ENCODE measurements around the gene GLRX.

The GLRX gene

DNA sequence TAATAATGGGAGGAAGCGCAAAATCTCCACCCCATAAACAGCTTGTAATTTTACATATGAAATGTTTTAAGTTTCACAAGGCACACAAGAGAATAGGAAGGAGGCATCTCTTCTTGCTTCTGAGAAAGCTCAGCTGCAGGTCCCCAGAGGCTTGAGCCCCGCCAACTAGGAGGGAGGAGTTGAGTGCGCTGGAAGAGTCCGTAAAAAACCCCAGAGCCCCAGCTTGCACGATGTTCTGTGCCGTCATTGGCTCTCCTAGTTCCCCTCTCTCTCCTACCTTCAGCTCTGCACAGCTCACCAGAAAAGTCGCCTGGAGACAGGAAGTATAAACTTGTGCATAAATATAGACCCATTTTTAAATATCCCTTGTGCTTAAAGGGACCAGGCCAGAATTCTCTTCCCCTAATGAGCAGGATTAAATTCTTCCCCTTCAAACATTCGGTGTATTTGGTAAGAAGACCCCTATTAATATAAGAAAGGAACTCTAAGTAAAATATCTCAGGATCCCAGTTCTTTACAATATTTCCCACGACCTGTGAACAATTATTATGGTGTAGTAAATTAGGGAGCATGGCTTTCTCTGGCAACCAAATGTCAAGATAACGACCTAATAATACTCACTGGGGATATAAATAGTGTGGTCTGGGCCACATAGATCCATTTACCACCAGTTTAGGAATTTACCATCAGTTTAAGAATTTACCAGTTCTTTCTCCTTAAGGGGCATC, 13.7 kb downstream of the GLRX start:
- peak; percentile 55 to 75 for DNase-seq (ENCODE audit: low spot score in 2 of 2)
- peaks cover 58% of the 10 kb centered on the region for H3K4me1 Mint-ChIP-seq
- H3K4me3 Mint-ChIP-seq, result peak overlapping the region; percentile 48
- ATAC-seq (replicated peaks; ENCODE audit: extremely low read depth, poor library complexity, severe bottlenecking), result peak; percentile 100
- H3K27me3 Mint-ChIP-seq, result no peaks in the 10 kb centered on the region
- peaks cover 8% of the 10 kb centered on the region for H3K36me3 Mint-ChIP-seq (ENCODE audit: insufficient read depth)
- no peaks in the 10 kb centered on the region for H3K9me3 Mint-ChIP-seq
- H3K27ac Mint-ChIP-seq (ENCODE audit: low read depth), result peak overlapping the region; percentile 90

DNA sequence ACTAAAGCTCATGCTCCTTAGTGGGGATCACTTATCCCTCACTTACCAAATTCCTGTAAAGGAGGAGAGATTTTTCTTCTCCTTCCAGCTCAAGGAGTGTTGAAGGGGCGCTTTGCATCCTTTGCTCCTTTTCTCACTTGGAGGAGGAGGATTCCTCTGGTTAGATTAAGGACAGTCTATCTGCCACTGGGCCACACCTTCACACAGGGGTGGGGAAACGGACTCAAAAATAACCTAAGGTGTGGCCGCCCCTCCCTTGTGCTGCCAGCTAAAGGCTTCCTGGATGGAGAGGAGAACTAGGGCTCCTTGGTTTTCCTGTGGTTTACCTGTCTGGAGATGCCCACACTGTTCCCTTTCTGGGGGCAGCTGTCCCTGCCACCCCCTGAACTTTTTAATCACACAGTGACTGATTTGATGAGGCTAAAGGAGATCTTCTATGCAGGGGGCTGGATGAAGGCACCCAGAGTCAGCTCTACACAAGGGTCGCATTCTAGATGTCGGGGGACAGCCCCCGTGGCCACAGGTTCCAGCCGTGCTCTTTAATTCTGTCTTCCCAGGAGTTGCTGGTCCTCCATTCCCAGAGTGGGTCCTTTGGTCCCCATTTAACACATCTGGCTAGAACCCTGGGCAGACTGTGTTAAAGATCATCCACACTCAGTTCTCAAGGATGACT, 14.4 kb downstream of the GLRX start:
- peak overlapping the region; percentile 90 for H3K27ac Mint-ChIP-seq (ENCODE audit: low read depth)
- ATAC-seq (replicated peaks; ENCODE audit: extremely low read depth, poor library complexity, severe bottlenecking), result peak; percentile 2
- no peak for DNase-seq (ENCODE audit: low spot score in 2 of 2)
- peaks cover 53% of the 10 kb centered on the region for H3K4me1 Mint-ChIP-seq
- no peaks in the 10 kb centered on the region for H3K27me3 Mint-ChIP-seq
- H3K9me3 Mint-ChIP-seq, result no peaks in the 10 kb centered on the region
- peak overlapping the region; percentile 48 for H3K4me3 Mint-ChIP-seq
- H3K36me3 Mint-ChIP-seq (ENCODE audit: insufficient read depth), result peaks cover 8% of the 10 kb centered on the region

DNA sequence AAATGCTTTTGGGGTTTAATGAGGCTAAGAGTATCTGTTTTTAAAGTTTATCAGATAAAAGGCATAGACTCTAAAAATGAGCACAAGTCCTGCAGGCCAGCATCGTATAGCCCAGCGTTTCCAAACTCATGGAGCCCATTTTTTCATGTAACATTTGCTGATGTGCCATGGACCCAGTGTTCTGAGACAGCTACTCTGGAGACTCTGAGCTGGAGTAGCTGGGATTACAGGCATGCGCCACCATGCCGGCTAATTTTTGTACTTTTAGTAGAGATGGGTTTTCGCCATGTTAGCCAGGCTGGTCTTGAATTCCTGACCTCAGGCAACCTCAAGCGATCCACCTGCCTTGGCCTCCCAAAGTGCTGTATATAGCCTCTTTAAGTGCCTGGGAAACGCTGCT, 15.8 kb downstream of the GLRX start:
- peaks cover 6% of the 10 kb centered on the region for H3K36me3 Mint-ChIP-seq (ENCODE audit: insufficient read depth)
- H3K27me3 Mint-ChIP-seq, result no peaks in the 10 kb centered on the region
- ATAC-seq (replicated peaks; ENCODE audit: extremely low read depth, poor library complexity, severe bottlenecking) (no peak), DNase-seq (ENCODE audit: low spot score in 2 of 2) (no peak)
- H3K4me1 Mint-ChIP-seq, result peaks cover 39% of the 10 kb centered on the region
- no peaks in the 10 kb centered on the region for H3K9me3 Mint-ChIP-seq
- H3K27ac Mint-ChIP-seq (ENCODE audit: low read depth), result no peak overlapping the region
- no peak overlapping the region for H3K4me3 Mint-ChIP-seq

DNA sequence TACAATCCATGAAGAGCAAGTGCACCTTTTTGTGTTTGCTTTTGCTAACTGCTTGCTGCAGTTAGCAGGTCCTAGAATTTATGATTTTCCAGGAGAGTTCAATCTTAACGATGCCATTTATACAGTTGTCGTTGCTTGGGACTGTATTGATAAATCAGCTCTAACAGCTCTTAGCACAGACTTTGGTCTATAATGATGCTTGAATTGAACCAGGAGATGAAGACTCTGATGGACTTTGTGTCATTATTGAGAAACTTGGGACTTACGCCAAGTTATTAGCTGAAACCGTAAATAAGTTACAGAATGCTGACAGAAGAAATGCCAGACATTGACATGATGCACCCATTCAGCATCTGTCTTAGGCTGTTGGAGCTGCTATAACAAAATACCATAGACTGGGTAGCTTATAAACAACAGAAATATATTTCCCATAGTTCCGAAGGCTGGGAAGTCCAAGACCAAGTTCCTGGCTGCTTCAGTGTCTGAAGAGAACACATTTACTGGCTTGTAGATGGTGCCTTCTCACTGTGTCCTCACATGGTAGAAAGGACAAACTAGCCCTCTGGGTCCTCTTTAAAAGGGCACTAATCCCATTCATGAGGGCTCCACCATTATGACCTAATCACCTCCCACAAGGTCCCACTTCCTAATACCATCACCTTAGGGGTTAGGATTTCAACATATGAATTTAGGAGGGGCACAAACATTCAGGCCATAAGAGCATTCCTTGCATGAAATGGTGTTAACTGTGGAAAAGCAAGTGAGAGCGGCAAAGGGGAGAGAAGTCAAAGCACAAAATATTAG, 17.6 kb downstream of the GLRX start:
- Mint-ChIP-seq H3K36me3 (ENCODE audit: insufficient read depth) (peaks cover 6% of the 10 kb centered on the region), H3K27ac (ENCODE audit: low read depth) (no peak overlapping the region), H3K4me1 (peaks cover 22% of the 10 kb centered on the region), H3K27me3 (no peaks in the 10 kb centered on the region), H3K4me3 (no peak overlapping the region), H3K9me3 (no peaks in the 10 kb centered on the region)
- DNase-seq (ENCODE audit: low spot score in 2 of 2) (no peak), ATAC-seq (replicated peaks; ENCODE audit: extremely low read depth, poor library complexity, severe bottlenecking) (no peak)

DNA sequence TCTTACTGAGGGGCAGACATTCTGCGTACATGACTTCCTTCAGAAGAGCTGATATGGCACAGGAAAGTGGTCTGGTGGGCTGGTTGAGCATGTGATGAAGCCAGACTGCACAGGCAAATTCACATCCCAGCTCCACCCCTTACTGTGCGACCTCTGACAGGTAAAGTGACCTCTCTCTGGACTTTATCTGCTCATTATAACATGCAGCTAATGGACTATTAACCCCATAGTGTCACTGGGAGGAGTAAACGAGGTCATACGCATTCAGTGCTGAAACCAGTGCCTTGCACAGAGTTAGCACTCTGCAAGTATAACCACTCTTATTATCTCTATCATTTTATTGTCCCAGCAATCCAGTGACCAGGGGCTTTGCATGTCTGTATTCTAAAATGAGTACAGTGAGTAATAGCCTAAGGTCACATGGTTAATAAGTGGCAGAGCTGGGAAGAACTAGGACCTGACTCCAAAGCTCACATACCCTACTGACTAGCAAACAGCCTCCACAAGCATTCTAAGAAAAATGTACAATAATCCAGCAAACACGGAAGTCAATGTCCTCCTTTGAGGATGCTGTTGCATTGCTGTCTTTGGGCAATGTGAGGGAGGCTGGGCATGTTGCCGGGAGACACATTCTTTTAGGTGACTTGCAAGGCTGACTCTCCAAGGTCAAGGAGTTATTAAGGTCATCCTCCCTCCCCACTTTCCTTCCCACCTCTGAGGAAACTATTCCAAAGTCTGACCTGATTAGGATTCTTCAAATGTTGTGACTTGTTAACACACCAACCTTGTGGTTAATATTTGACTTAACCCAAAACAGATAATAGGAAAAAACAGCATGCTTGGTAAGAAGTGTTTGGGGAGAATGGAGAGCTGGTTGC, 19.0 kb downstream of the GLRX start:
- ATAC-seq (replicated peaks; ENCODE audit: extremely low read depth, poor library complexity, severe bottlenecking) (no peak), DNase-seq (ENCODE audit: low spot score in 2 of 2) (no peak)
- no peak overlapping the region for H3K4me3 Mint-ChIP-seq
- H3K36me3 Mint-ChIP-seq (ENCODE audit: insufficient read depth), result peaks cover 3% of the 10 kb centered on the region
- H3K27me3 Mint-ChIP-seq, result no peaks in the 10 kb centered on the region
- H3K9me3 Mint-ChIP-seq, result no peaks in the 10 kb centered on the region
- H3K4me1 Mint-ChIP-seq, result peaks cover 8% of the 10 kb centered on the region
- H3K27ac Mint-ChIP-seq (ENCODE audit: low read depth), result peak overlapping the region; percentile 86

DNA sequence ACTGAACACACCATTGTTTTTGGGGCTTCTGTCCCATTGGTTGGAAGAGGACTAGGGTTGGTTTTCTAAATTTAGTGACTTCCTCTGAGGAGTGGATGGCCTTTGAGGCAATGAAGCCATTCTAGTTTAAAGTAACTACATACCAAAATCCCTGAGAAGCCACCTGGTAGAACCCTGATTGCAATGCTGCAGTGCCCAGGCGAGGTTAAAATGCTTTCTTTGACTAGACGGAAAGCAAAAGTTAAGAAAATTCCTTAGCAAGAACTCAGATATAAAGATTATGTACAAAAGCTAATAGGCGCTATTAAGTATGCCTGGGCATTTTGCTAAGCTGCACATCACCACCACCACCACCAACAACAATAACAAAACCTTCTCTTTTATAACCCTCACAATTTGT, 20.6 kb downstream of the GLRX start:
- Mint-ChIP-seq H3K9me3 (no peaks in the 10 kb centered on the region), H3K36me3 (ENCODE audit: insufficient read depth) (peaks cover 3% of the 10 kb centered on the region), H3K27me3 (no peaks in the 10 kb centered on the region), H3K4me3 (no peak overlapping the region), H3K4me1 (no peaks in the 10 kb centered on the region), H3K27ac (ENCODE audit: low read depth) (no peak overlapping the region)
- ATAC-seq (replicated peaks; ENCODE audit: extremely low read depth, poor library complexity, severe bottlenecking), result no peak
- DNase-seq (ENCODE audit: low spot score in 2 of 2), result no peak

DNA sequence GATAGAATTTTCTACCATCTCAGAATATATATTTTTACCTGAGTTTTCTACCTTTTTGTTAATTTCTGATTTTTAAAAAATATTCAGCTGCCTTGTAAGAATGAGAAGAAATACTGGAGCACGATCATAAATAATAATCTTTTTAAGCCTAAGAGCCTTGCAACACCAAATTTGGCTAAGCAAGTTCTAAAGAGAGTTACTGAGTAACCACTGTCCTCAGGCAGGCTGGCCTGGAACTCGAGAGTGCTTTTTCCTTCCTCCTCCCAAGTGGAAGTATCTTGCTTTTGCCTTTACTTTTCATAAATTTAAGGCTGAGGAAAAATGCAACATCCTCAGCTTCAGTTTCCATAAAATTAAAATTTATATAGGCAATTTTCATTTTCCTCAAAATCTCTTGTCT, 21.0 kb downstream of the GLRX start:
- Mint-ChIP-seq H3K27ac (ENCODE audit: low read depth) (no peak overlapping the region), H3K4me3 (no peak overlapping the region), H3K4me1 (no peaks in the 10 kb centered on the region), H3K36me3 (ENCODE audit: insufficient read depth) (peaks cover 3% of the 10 kb centered on the region), H3K9me3 (no peaks in the 10 kb centered on the region), H3K27me3 (no peaks in the 10 kb centered on the region)
- ATAC-seq (replicated peaks; ENCODE audit: extremely low read depth, poor library complexity, severe bottlenecking) (no peak), DNase-seq (ENCODE audit: low spot score in 2 of 2) (no peak)

DNA sequence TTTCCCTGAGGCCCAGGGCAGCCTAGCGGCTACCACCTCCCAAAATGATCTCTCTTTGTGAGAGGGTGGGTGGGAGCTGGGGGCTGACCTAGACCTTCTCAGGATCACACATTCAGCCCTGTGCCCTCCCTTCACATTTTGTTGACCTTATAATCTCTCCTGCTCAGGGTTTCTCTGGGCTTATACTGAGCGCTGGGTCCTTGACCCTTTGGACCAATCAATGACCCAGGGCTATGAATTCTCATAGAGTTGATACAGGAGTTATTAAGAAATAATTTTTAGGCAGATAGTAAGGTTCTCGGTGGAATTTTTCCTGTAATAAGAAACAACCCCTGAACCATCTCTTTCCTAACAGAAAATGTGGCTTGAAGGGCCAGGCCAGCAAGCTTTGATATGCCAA, 22.0 kb downstream of the GLRX start:
- no peak for DNase-seq (ENCODE audit: low spot score in 2 of 2)
- Mint-ChIP-seq H3K4me1 (no peaks in the 10 kb centered on the region), H3K4me3 (no peak overlapping the region), H3K27ac (ENCODE audit: low read depth) (no peak overlapping the region), H3K27me3 (no peaks in the 10 kb centered on the region), H3K36me3 (ENCODE audit: insufficient read depth) (peaks cover 1% of the 10 kb centered on the region), H3K9me3 (no peaks in the 10 kb centered on the region)
- ATAC-seq (replicated peaks; ENCODE audit: extremely low read depth, poor library complexity, severe bottlenecking), result no peak

DNA sequence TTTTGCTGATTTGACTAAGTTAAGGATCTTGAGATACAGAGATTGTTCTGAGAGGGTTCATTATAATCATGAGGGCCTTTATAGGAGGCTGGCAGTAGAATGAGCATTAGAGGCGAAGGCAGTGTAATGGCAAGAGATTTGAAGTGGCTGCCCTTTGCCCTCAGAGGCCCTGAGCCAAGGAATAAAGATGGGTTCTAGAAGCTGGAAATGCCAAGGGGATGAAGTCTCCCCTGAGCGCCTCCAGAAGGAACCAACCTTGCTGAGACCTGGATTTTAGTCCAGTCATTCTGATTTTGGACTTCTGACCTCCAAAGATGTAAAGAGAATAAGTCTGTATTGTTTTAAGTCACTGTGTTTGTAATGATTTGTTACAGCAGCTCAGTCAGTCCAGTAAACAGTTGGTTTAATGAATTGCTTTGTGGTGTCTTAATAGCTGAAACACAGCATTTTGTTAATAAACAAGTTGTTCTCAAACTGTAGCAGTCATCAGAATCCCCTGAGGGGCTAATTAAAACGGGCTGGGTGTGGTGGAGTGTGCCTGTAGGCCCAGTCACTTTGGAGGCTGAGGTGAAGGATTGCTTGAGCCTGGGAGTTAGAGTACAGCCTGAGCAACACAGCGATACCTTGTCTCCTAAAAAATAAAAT, 23.2 kb downstream of the GLRX start:
- Mint-ChIP-seq H3K27me3 (no peaks in the 10 kb centered on the region), H3K27ac (ENCODE audit: low read depth) (no peak overlapping the region), H3K4me3 (no peak overlapping the region), H3K36me3 (ENCODE audit: insufficient read depth) (no peaks in the 10 kb centered on the region), H3K9me3 (no peaks in the 10 kb centered on the region), H3K4me1 (no peaks in the 10 kb centered on the region)
- ATAC-seq (replicated peaks; ENCODE audit: extremely low read depth, poor library complexity, severe bottlenecking) (no peak), DNase-seq (ENCODE audit: low spot score in 2 of 2) (no peak)

DNA sequence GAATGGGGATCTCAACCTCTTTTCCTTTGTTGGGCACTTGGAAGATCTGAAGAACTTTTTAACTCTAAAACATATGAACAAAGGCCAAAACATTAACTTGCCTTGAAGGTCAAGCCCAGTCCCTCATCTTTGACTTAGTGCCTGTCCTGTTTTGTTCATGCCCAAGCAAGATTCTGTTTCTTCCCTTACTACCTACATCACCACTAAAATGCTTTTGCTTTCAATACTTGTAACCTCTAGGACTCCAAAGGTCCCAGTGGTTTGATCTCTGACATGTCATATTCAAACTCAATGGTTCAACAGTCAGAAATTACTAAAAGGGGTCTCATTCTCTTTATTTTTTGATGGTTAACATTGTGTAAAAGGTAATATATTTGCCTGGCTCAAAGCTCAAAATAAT, 24.0 kb downstream of the GLRX start:
- Mint-ChIP-seq H3K4me1 (no peaks in the 10 kb centered on the region), H3K9me3 (no peaks in the 10 kb centered on the region), H3K36me3 (ENCODE audit: insufficient read depth) (no peaks in the 10 kb centered on the region), H3K27me3 (no peaks in the 10 kb centered on the region), H3K27ac (ENCODE audit: low read depth) (no peak overlapping the region), H3K4me3 (no peak overlapping the region)
- ATAC-seq (replicated peaks; ENCODE audit: extremely low read depth, poor library complexity, severe bottlenecking), result no peak
- no peak for DNase-seq (ENCODE audit: low spot score in 2 of 2)

DNA sequence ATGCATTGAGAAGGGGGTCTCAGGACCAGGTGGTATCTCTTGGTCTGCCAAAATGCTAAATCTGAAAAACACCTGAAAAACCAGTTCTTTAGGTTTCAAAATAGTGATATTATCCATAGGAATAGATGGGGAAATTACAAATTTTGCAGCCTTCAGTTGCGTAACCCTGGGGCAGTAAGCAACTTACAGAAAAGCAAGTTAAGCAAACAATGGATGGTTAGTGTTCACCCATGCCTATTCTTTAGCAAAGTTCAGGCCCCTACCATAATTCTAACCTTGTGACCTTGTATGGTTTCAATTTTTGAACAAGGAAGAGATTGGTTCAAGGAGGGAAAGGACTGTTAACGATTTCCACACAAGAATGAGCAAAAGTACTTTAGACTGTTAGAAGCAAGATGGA, 24.5 kb downstream of the GLRX start:
- Mint-ChIP-seq H3K4me1 (no peaks in the 10 kb centered on the region), H3K36me3 (ENCODE audit: insufficient read depth) (no peaks in the 10 kb centered on the region), H3K4me3 (no peak overlapping the region), H3K27ac (ENCODE audit: low read depth) (no peak overlapping the region), H3K27me3 (no peaks in the 10 kb centered on the region), H3K9me3 (no peaks in the 10 kb centered on the region)
- DNase-seq (ENCODE audit: low spot score in 2 of 2) (no peak), ATAC-seq (replicated peaks; ENCODE audit: extremely low read depth, poor library complexity, severe bottlenecking) (no peak)

DNA sequence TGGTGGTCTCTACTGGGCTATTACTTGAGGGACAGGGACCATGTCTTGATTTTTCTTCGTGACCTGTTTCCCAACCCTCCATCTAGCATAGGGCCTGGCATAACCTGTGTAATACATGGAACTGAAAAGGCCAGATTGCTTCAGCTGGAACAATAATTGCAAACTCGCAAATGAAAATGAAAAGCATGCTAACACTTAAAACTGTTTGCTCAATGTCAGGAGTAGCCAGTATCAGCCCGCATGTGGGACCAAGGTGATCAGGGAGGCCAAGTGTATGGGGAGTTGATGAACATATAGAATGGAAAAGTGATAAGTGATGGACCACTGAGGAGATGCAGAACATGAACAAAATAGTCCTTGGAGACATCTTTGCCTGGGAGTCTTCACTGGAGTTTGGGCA, 25.2 kb downstream of the GLRX start:
- no peak for DNase-seq (ENCODE audit: low spot score in 2 of 2)
- ATAC-seq (replicated peaks; ENCODE audit: extremely low read depth, poor library complexity, severe bottlenecking), result no peak
- Mint-ChIP-seq H3K4me3 (no peak overlapping the region), H3K4me1 (no peaks in the 10 kb centered on the region), H3K27me3 (no peaks in the 10 kb centered on the region), H3K9me3 (no peaks in the 10 kb centered on the region), H3K27ac (ENCODE audit: low read depth) (no peak overlapping the region), H3K36me3 (ENCODE audit: insufficient read depth) (no peaks in the 10 kb centered on the region)
